Activated naive CD8-positive, alpha-beta T cell (primary cell): ENCODE data around the gene CREBBP.
A peak's percentile ranks its signal among the peaks of the same experiment; 100 is the strongest.

Experiments
- H3K27ac Mint-ChIP-seq: one replicate; pipeline ENCODE4 v1.8.0; 2021; ENCODE audit warnings: mixed read lengths
- H3K27me3 Mint-ChIP-seq: one replicate; pipeline ENCODE4 v1.8.0; 2021; ENCODE audit warnings: mixed read lengths
- H3K36me3 Mint-ChIP-seq: one replicate; pipeline ENCODE4 v1.8.0; 2021; ENCODE audit warnings: mixed read lengths
- H3K4me1 Mint-ChIP-seq: one replicate; pipeline ENCODE4 v1.8.0; 2021; ENCODE audit warnings: low read depth, mixed read lengths
- H3K4me3 Mint-ChIP-seq: one replicate; pipeline ENCODE4 v1.8.0; 2021; ENCODE audit warnings: mild to moderate bottlenecking, mixed read lengths
- H3K9me3 Mint-ChIP-seq: one replicate; pipeline ENCODE4 v1.8.0; 2021; ENCODE audit warnings: low read depth, mixed read lengths

The CREBBP gene

GRCh38 chr16:3872216-3872895 is 8.2 kb downstream of the CREBBP start:
- no peaks in the 10 kb centered on the region for H3K9me3 Mint-ChIP-seq
- peaks cover 2% of the 10 kb centered on the region for H3K36me3 Mint-ChIP-seq
- H3K4me3 Mint-ChIP-seq: peak overlapping the region; percentile 28
- peaks cover 93% of the 10 kb centered on the region for H3K4me1 Mint-ChIP-seq
- H3K27me3 Mint-ChIP-seq: no peaks in the 10 kb centered on the region
- H3K27ac Mint-ChIP-seq: no peak overlapping the region

- Mint-ChIP-seq H3K4me3 (no peak overlapping the region), H3K27me3 (no peaks in the 10 kb centered on the region), H3K9me3 (no peaks in the 10 kb centered on the region), H3K36me3 (peaks cover 2% of the 10 kb centered on the region), H3K27ac (peak overlapping the region; percentile 64), H3K4me1 (peaks cover 93% of the 10 kb centered on the region)
Measured at GRCh38 chr16:3868967-3869366, 11.5 kb downstream of the CREBBP start.

- Mint-ChIP-seq H3K9me3 (no peaks in the 10 kb centered on the region), H3K4me3 (no peak overlapping the region), H3K36me3 (peaks cover 2% of the 10 kb centered on the region), H3K27ac (peak overlapping the region; percentile 51), H3K4me1 (peaks cover 93% of the 10 kb centered on the region), H3K27me3 (no peaks in the 10 kb centered on the region)
Measured at GRCh38 chr16:3868556-3868955, 12.0 kb downstream of the CREBBP start.

GRCh38 chr16:3866703-3867431 is 13.6 kb downstream of the CREBBP start:
- no peaks in the 10 kb centered on the region for H3K9me3 Mint-ChIP-seq
- peak overlapping the region; percentile 41 for H3K27ac Mint-ChIP-seq
- H3K4me1 Mint-ChIP-seq: peaks cover 92% of the 10 kb centered on the region
- H3K4me3 Mint-ChIP-seq: peak overlapping the region; percentile 5
- H3K27me3 Mint-ChIP-seq: no peaks in the 10 kb centered on the region
- peaks cover 2% of the 10 kb centered on the region for H3K36me3 Mint-ChIP-seq

- Mint-ChIP-seq H3K9me3 (no peaks in the 10 kb centered on the region), H3K27ac (peak overlapping the region; percentile 42), H3K4me3 (no peak overlapping the region)
Measured at GRCh38 chr16:3865241-3865640, 15.3 kb downstream of the CREBBP start.

GRCh38 chr16:3864562-3864961 is 16.0 kb downstream of the CREBBP start:
- no peaks in the 10 kb centered on the region for H3K9me3 Mint-ChIP-seq
- H3K27me3 Mint-ChIP-seq: no peaks in the 10 kb centered on the region
- peak overlapping the region; percentile 42 for H3K27ac Mint-ChIP-seq
- no peaks in the 10 kb centered on the region for H3K36me3 Mint-ChIP-seq
- H3K4me3 Mint-ChIP-seq: no peak overlapping the region
- H3K4me1 Mint-ChIP-seq: peaks cover 88% of the 10 kb centered on the region

More at GRCh38 chr16:3865241-3865640, 15.3 kb downstream of the CREBBP start:
- no peaks in the 10 kb centered on the region for H3K27me3 Mint-ChIP-seq
- H3K4me1 Mint-ChIP-seq: peaks cover 88% of the 10 kb centered on the region
- peaks cover 2% of the 10 kb centered on the region for H3K36me3 Mint-ChIP-seq

- Mint-ChIP-seq H3K4me1 (peaks cover 85% of the 10 kb centered on the region), H3K27ac (no peak overlapping the region), H3K27me3 (no peaks in the 10 kb centered on the region), H3K36me3 (no peaks in the 10 kb centered on the region), H3K4me3 (no peak overlapping the region), H3K9me3 (no peaks in the 10 kb centered on the region)
Measured at GRCh38 chr16:3863587-3863986, 16.9 kb downstream of the CREBBP start.

- H3K36me3 Mint-ChIP-seq: no peaks in the 10 kb centered on the region
- H3K27me3 Mint-ChIP-seq: no peaks in the 10 kb centered on the region
- H3K4me1 Mint-ChIP-seq: peaks cover 89% of the 10 kb centered on the region
- H3K9me3 Mint-ChIP-seq: no peaks in the 10 kb centered on the region
- H3K27ac Mint-ChIP-seq: peak overlapping the region; percentile 72
- peak overlapping the region; percentile 46 for H3K4me3 Mint-ChIP-seq
Measured at GRCh38 chr16:3861808-3862451, 18.6 kb downstream of the CREBBP start.

GRCh38 chr16:3859889-3860288 is 20.6 kb downstream of the CREBBP start:
- Mint-ChIP-seq H3K9me3 (no peaks in the 10 kb centered on the region), H3K36me3 (no peaks in the 10 kb centered on the region), H3K27me3 (no peaks in the 10 kb centered on the region), H3K27ac (no peak overlapping the region), H3K4me1 (peaks cover 89% of the 10 kb centered on the region), H3K4me3 (no peak overlapping the region)

GRCh38 chr16:3858801-3859200 is 21.7 kb downstream of the CREBBP start:
- no peaks in the 10 kb centered on the region for H3K36me3 Mint-ChIP-seq
- H3K4me3 Mint-ChIP-seq: no peak overlapping the region
- peaks cover 90% of the 10 kb centered on the region for H3K4me1 Mint-ChIP-seq
- H3K27me3 Mint-ChIP-seq: no peaks in the 10 kb centered on the region
- no peaks in the 10 kb centered on the region for H3K9me3 Mint-ChIP-seq
- peak overlapping the region; percentile 55 for H3K27ac Mint-ChIP-seq

GRCh38 chr16:3857189-3858043 is 23.1 kb downstream of the CREBBP start:
- H3K36me3 Mint-ChIP-seq: no peaks in the 10 kb centered on the region
- H3K9me3 Mint-ChIP-seq: no peaks in the 10 kb centered on the region
- no peaks in the 10 kb centered on the region for H3K27me3 Mint-ChIP-seq
- no peak overlapping the region for H3K4me3 Mint-ChIP-seq
- H3K4me1 Mint-ChIP-seq: peaks cover 90% of the 10 kb centered on the region
- peak overlapping the region; percentile 59 for H3K27ac Mint-ChIP-seq

- H3K4me3 Mint-ChIP-seq: no peak overlapping the region
- no peaks in the 10 kb centered on the region for H3K9me3 Mint-ChIP-seq
- H3K4me1 Mint-ChIP-seq: peaks cover 84% of the 10 kb centered on the region
- H3K27ac Mint-ChIP-seq: peak overlapping the region; percentile 59
- no peaks in the 10 kb centered on the region for H3K27me3 Mint-ChIP-seq
- H3K36me3 Mint-ChIP-seq: no peaks in the 10 kb centered on the region
Measured at GRCh38 chr16:3856367-3857141, 24.0 kb downstream of the CREBBP start.

GRCh38 chr16:3854750-3855541 is 25.6 kb downstream of the CREBBP start:
- no peaks in the 10 kb centered on the region for H3K27me3 Mint-ChIP-seq
- H3K27ac Mint-ChIP-seq: peak overlapping the region; percentile 62
- H3K9me3 Mint-ChIP-seq: no peaks in the 10 kb centered on the region
- H3K36me3 Mint-ChIP-seq: no peaks in the 10 kb centered on the region
- H3K4me3 Mint-ChIP-seq: no peak overlapping the region
- peaks cover 74% of the 10 kb centered on the region for H3K4me1 Mint-ChIP-seq
